ENCODE results near the gene ARPC5L.

DNA sequence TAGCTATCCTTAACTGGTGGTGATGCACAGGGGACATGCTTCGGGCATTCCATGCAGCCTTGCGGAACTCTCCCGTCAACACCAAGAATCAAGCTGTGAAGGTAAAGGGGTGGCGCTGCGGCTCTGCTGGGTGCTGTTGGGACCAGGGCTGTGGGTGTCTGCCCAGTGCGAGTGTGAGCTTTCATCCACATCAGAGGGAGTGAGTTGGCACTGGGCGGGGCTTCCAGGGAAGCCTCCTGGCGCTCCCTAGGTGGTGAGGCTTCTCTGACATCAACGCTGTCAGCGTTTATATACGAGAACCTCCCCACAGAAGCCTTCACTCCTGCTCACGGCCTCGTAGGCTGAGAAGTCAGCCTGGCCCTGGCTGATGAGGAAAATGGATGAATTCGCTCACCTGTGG is 11.7 kb downstream of the ARPC5L start:
- TF ChIP-seq, protein P1, sequence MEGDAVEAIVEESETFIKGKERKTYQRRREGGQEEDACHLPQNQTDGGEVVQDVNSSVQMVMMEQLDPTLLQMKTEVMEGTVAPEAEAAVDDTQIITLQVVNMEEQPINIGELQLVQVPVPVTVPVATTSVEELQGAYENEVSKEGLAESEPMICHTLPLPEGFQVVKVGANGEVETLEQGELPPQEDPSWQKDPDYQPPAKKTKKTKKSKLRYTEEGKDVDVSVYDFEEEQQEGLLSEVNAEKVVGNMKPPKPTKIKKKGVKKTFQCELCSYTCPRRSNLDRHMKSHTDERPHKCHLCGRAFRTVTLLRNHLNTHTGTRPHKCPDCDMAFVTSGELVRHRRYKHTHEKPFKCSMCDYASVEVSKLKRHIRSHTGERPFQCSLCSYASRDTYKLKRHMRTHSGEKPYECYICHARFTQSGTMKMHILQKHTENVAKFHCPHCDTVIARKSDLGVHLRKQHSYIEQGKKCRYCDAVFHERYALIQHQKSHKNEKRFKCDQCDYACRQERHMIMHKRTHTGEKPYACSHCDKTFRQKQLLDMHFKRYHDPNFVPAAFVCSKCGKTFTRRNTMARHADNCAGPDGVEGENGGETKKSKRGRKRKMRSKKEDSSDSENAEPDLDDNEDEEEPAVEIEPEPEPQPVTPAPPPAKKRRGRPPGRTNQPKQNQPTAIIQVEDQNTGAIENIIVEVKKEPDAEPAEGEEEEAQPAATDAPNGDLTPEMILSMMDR (IDR thresholded peaks at IDR 0.05): no peak
- TF ChIP-seq POLR2A (IDR thresholded peaks at IDR 0.05): no peak

Data from right lobe of liver (tissue), 4 donors.